Measurements from ENCODE around the gene CYP4X1. TPM values are rescaled to one million over a fixed set of nuclear protein-coding genes. Genes with fewer than 3 reads are reported as not detected.
"Not testable (repeated sequence)": the region's sequence is repeated elsewhere in the genome, so short reads cannot be mapped to it uniquely, and the experiment has no call there.

CYP4X1 gene
- total RNA-seq, 1 experiment from 2014 or later, result 5.5 TPM

DNA sequence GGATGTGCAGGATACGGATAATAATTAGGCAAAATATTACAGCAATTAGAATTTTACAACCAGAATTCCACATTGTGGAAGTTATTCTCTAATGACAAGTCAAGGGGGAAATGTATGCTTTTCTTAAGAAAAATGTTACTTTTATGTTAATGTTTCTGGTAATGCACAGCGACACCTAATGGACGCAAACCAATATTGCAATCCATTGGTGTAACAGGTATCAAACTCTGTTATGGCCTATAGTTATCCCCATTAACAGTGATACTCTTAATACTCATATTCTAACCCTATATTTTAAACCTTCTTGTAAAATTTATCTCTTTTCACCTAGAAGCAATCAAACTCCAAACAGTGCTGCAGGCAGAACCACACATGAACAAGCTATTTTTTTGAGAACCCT lies 65.9 kb downstream of the CYP4X1 start:
- H3K4me3 Mint-ChIP-seq (ENCODE audit: unreplicated experiment); H3K36me3 Mint-ChIP-seq (ENCODE audit: insufficient read depth, unreplicated experiment); H3K4me1 ChIP-seq; H3K27me3 ChIP-seq (replicated peaks; ENCODE audit: control insufficient read depth, insufficient read depth, low read length); H3K27me3 Mint-ChIP-seq (ENCODE audit: insufficient read depth, unreplicated experiment); H3K9me3 ChIP-seq; CTCF ChIA-PET; BruUV-seq (replicated peaks); POLR2A ChIA-PET; H3K9me3 Mint-ChIP-seq (ENCODE audit: unreplicated experiment); H3K27ac Mint-ChIP-seq (ENCODE audit: unreplicated experiment); H3K4me3 ChIP-seq (ENCODE audit: low read depth, low read length); intact Hi-C loops (cut with micrococcal nuclease; ENCODE audit: unreplicated experiment); H3K4me1 Mint-ChIP-seq (ENCODE audit: low read depth, unreplicated experiment); H3K36me3 ChIP-seq (ENCODE audit: control insufficient read depth, insufficient read depth, low read length): not testable (repeated sequence)
- TF ChIP-seq, protein P1, sequence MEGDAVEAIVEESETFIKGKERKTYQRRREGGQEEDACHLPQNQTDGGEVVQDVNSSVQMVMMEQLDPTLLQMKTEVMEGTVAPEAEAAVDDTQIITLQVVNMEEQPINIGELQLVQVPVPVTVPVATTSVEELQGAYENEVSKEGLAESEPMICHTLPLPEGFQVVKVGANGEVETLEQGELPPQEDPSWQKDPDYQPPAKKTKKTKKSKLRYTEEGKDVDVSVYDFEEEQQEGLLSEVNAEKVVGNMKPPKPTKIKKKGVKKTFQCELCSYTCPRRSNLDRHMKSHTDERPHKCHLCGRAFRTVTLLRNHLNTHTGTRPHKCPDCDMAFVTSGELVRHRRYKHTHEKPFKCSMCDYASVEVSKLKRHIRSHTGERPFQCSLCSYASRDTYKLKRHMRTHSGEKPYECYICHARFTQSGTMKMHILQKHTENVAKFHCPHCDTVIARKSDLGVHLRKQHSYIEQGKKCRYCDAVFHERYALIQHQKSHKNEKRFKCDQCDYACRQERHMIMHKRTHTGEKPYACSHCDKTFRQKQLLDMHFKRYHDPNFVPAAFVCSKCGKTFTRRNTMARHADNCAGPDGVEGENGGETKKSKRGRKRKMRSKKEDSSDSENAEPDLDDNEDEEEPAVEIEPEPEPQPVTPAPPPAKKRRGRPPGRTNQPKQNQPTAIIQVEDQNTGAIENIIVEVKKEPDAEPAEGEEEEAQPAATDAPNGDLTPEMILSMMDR (IDR thresholded peaks at IDR 0.05; ENCODE audit: insufficient read depth in 1 of 2, low read depth in 1 of 2, low read length in 1 of 2, severe bottlenecking in 1 of 2, unreplicated experiment in 1 of 2), result peak; percentile 20 to 47
- DNase-seq, result peak in 1 of 2 experiments; percentile 38

- H3K9me3 ChIP-seq; H3K27me3 Mint-ChIP-seq (ENCODE audit: insufficient read depth, unreplicated experiment); BruUV-seq (replicated peaks); H3K4me1 ChIP-seq; H3K36me3 ChIP-seq (ENCODE audit: control insufficient read depth, insufficient read depth, low read length); H3K4me1 Mint-ChIP-seq (ENCODE audit: low read depth, unreplicated experiment); POLR2A ChIA-PET; intact Hi-C loops (cut with micrococcal nuclease; ENCODE audit: unreplicated experiment); H3K27ac Mint-ChIP-seq (ENCODE audit: unreplicated experiment); H3K4me3 ChIP-seq (ENCODE audit: low read depth, low read length); H3K27me3 ChIP-seq (replicated peaks; ENCODE audit: control insufficient read depth, insufficient read depth, low read length); H3K9me3 Mint-ChIP-seq (ENCODE audit: unreplicated experiment); H3K36me3 Mint-ChIP-seq (ENCODE audit: insufficient read depth, unreplicated experiment); DNase-seq; H3K4me3 Mint-ChIP-seq (ENCODE audit: unreplicated experiment): not testable (repeated sequence)
- CTCF ChIA-PET, result interaction anchor here (0.6 kb wide), 1 partner anchor 344 kb away, joined by 4 read pairs; no protein-coding TSS in a partner anchor
These were observed 68.0 kb downstream of the CYP4X1 start for GRCh38 chr1:47091476-47091875.

Other genes with a start within 250 kb of the CYP4X1 start
- gene CYP4B1, start 224.6 kb upstream of the CYP4X1 start, total RNA-seq (2022), result not detected in 2 replicates
- 0.16 TPM in 1 of 2 replicates, not detected in the other for gene CYP4A11, start 82.2 kb upstream of the CYP4X1 start, total RNA-seq (2022)
- gene CYP4Z1, start 43.6 kb downstream of the CYP4X1 start, total RNA-seq (2022), result not detected in 2 replicates
- not detected in 2 replicates for gene CYP4A22, start 113.8 kb downstream of the CYP4X1 start, total RNA-seq (2022)
- gene PDZK1IP1, start 166.4 kb downstream of the CYP4X1 start, total RNA-seq (2022), result 3.8 and 6.1 TPM in 2 replicates
- gene TAL1, start 208.6 kb downstream of the CYP4X1 start, total RNA-seq (2022), result 12.2 and 15.2 TPM in 2 replicates